NB4 (cell line): ENCODE results near the gene KCNJ10.

Experiments used
- CTCF ChIP-seq: IDR thresholded peaks from one replicate; pipeline ENCODE4 v1.5.1; 2012; ENCODE audit warnings: low read depth, low read length
- MYC ChIP-seq: IDR thresholded peaks from 2 replicates; pipeline ENCODE4 v1.6.1; 2011; ENCODE audit warnings: low read depth, low read length
- POLR2A ChIP-seq: IDR thresholded peaks from 2 replicates; pipeline ENCODE4 v1.6.1; 2011; ENCODE audit warnings: mild to moderate bottlenecking; ENCODE audit not compliant: insufficient read length; ENCODE audit errors: extremely low read depth

- TF ChIP-seq CTCF: no peak
- TF ChIP-seq MYC: no peak
- TF ChIP-seq POLR2A: no peak
These were observed 13.0 kb upstream of the KCNJ10 start for GRCh38 chr1:160082926-160083325.
